Measurements from ENCODE around the gene CCDC88C.

- TF ChIP-seq CTCF (IDR thresholded peaks at IDR 0.05) (no peak), POLR2A (IDR thresholded peaks at IDR 0.05) (no peak), POLR2AphosphoS5 (IDR thresholded peaks at IDR 0.05) (no peak)
Observed at GRCh38 chr14:91352728-91353692, 64.6 kb downstream of the CCDC88C start.

All from upper lobe of left lung (tissue), 4 donors.